CD4-positive, alpha-beta memory T cell (primary cell): ENCODE measurements around the gene TMEM44. TPM values are rescaled to one million over a fixed set of nuclear protein-coding genes. Genes with fewer than 3 reads are reported as not detected.

Source experiments
- CTCF ChIA-PET: fragments of 350-600 bp; sonication (Branson Sonifier 250); formaldehyde crosslinking; loops from one replicate; lab custom pipeline; 2021; ENCODE audit warnings: inconsistent platforms; ENCODE audit not compliant: partially characterized antibody; lab: Charles Lee
- POLR2A ChIA-PET: fragments of 350-600 bp; sonication (Branson Sonifier 250); formaldehyde crosslinking; loops from one replicate; lab custom pipeline; 2021; ENCODE audit not compliant: partially characterized antibody; lab: Charles Lee
- DNase-seq, 5 donors: peaks; one replicate each; pipeline versions ENCODE4 v3.0.0 to v3.0.0-alpha.2; 2020 to 2022; ENCODE audit warnings: mixed read lengths in 1 of 5
- H3K27ac ChIP-seq: one replicate; pipeline ENCODE4 v1.7.0; 2013; ENCODE audit warnings: low read depth, low read length
- H3K27me3 ChIP-seq: 2 replicates; pipeline ENCODE4 v1.7.0; 2013; ENCODE audit warnings: mild to moderate bottlenecking, low read length, moderate library complexity; ENCODE audit not compliant: insufficient read depth
- H3K36me3 ChIP-seq: 2 replicates; pipeline ENCODE4 v1.7.0; 2013; ENCODE audit warnings: mild to moderate bottlenecking, low read length, moderate library complexity; ENCODE audit not compliant: insufficient read depth
- H3K4me1 ChIP-seq: 2 replicates; pipeline ENCODE4 v1.7.0; 2013; ENCODE audit warnings: mild to moderate bottlenecking, low read length, moderate library complexity; ENCODE audit not compliant: insufficient read depth
- H3K4me3 ChIP-seq, 2 donors: one replicate each; pipeline ENCODE4 v1.7.0; 2013; ENCODE audit warnings: low read length in 2 of 2, mild to moderate bottlenecking in 1 of 2
- H3K9me3 ChIP-seq, 2 donors: one replicate each; pipeline ENCODE4 v1.7.0; 2013; ENCODE audit warnings: low read length in 2 of 2, control low read depth in 1 of 2; ENCODE audit not compliant: control insufficient read depth in 1 of 2
- H3K27ac Mint-ChIP-seq, 7 donors: one replicate each; pipeline ENCODE4 v1.8.0; 2020 to 2021; ENCODE audit warnings: mixed read lengths in 7 of 7, mild to moderate bottlenecking in 6 of 7, inconsistent platforms in 3 of 7, moderate library complexity in 3 of 7
- H3K27me3 Mint-ChIP-seq, 2 donors: one replicate each; pipeline ENCODE4 v1.8.0; 2020 to 2021; ENCODE audit warnings: mixed read lengths in 2 of 2
- H3K36me3 Mint-ChIP-seq, 2 donors: one replicate each; pipeline ENCODE4 v1.8.0; 2020 to 2021; ENCODE audit warnings: mixed read lengths in 2 of 2, inconsistent platforms in 1 of 2, mild to moderate bottlenecking in 1 of 2
- H3K4me1 Mint-ChIP-seq, 4 donors: one replicate each; pipeline ENCODE4 v1.8.0; 2020 to 2021; ENCODE audit warnings: mixed read lengths in 4 of 4, mild to moderate bottlenecking in 1 of 4
- H3K4me3 Mint-ChIP-seq, 8 donors: one replicate each; pipeline ENCODE4 v1.8.0; 2020 to 2021; ENCODE audit warnings: mixed read lengths in 8 of 8, mild to moderate bottlenecking in 7 of 8, moderate library complexity in 6 of 8, inconsistent platforms in 3 of 8
- H3K9me3 Mint-ChIP-seq, 8 donors: one replicate each; pipeline ENCODE4 v1.8.0; 2020 to 2021; ENCODE audit warnings: mixed read lengths in 8 of 8, mild to moderate bottlenecking in 5 of 8, inconsistent platforms in 3 of 8, moderate library complexity in 1 of 8
- intact Hi-C: fragments of 100-400 bp; cut with micrococcal nuclease; formaldehyde crosslinking; loops from one replicate; pipeline ENCODE4 v1.15.1; 2023
- polyA plus RNA-seq, 2 donors: library from polyadenylated mRNA; unstranded; fragments of 300-500 nt; fragmentation: Illumina TruSeq; gene quantifications; one replicate each; pipeline ENCODE4 v1.2.3, GENCODE V29; 2021
- total RNA-seq, 2 experiments: library from RNA; stranded (reverse); gene quantifications; one replicate each; pipeline ENCODE4 v1.2.3, GENCODE V29; 2021

TMEM44 gene
- total and polyA plus RNA-seq, 4 experiments from 2014 or later, result 1.3 to 2.1 (median 1.9) TPM; not detected in 1

DNA sequence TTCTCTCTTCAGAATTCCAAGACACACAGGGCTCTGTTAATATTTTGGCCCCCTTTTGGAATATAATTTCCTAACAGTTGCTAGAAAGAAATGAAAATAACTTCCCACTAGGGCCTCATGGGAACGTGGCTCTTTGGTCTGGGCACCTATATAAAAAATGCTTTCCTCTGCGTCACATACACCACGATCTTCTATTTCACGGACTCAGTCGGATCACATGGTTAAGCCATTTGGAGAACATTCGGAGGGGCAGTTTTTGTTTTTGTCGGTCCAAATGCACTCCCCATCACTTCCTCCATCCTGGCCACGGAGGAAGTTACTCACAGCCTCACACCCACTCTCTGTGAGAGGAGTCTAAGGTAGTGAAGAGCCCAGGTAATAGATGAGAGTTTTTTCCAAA is 21.0 kb downstream of the TMEM44 start:
- no peaks in the 10 kb centered on the region for H3K9me3 Mint-ChIP-seq
- H3K4me1 Mint-ChIP-seq, result no peaks in the 10 kb centered on the region
- CTCF ChIA-PET, result no interaction called here
- H3K9me3 ChIP-seq, result no peaks in the 10 kb centered on the region
- no peak overlapping the region for H3K4me3 ChIP-seq
- H3K4me1 ChIP-seq, result no peaks in the 10 kb centered on the region
- H3K4me3 Mint-ChIP-seq, result no peak overlapping the region
- POLR2A ChIA-PET, result interaction anchor here (0.6 kb wide), 1 partner anchor 983 kb away, joined by 3 read pairs; no protein-coding TSS in a partner anchor
- H3K36me3 Mint-ChIP-seq, result no peaks in the 10 kb centered on the region
- H3K27ac ChIP-seq, result no peak overlapping the region
- H3K27me3 ChIP-seq, result no peaks in the 10 kb centered on the region
- no peak for DNase-seq
- no peaks in the 10 kb centered on the region for H3K27me3 Mint-ChIP-seq
- intact Hi-C loops, result no loop called here
- H3K27ac Mint-ChIP-seq, result no peak overlapping the region
- H3K36me3 ChIP-seq, result no peaks in the 10 kb centered on the region

DNA sequence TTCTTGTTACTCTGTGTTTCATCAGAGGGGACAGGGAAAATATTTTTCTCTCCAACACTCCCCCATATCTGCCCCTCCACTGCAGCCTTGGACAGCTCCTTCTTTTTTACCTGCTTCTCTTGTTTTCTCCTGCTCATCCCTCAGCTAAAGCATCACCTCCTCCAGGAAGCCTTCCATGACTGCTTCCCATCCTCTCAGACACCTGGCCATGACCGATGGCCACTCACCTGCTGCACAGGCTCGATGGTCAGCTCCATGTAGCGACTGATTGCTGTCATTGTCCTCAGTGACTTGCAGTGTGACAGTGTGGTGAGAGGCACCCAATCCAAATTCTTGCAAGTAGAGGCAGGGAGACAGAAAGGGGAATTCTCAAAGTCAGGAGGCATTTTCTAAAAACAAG is 22.5 kb downstream of the TMEM44 start:
- ChIA-PET POLR2A (no interaction called here), CTCF (no interaction called here)
- intact Hi-C loops, result no loop called here
- Mint-ChIP-seq H3K27me3 (no peaks in the 10 kb centered on the region), H3K36me3 (no peaks in the 10 kb centered on the region), H3K9me3 (no peaks in the 10 kb centered on the region), H3K4me3 (no peak overlapping the region), H3K4me1 (no peaks in the 10 kb centered on the region), H3K27ac (no peak overlapping the region)
- Histone ChIP-seq H3K36me3 (no peaks in the 10 kb centered on the region), H3K9me3 (no peaks in the 10 kb centered on the region), H3K4me3 (no peak overlapping the region), H3K27me3 (no peaks in the 10 kb centered on the region), H3K27ac (no peak overlapping the region), H3K4me1 (no peaks in the 10 kb centered on the region)
- no peak for DNase-seq

DNA sequence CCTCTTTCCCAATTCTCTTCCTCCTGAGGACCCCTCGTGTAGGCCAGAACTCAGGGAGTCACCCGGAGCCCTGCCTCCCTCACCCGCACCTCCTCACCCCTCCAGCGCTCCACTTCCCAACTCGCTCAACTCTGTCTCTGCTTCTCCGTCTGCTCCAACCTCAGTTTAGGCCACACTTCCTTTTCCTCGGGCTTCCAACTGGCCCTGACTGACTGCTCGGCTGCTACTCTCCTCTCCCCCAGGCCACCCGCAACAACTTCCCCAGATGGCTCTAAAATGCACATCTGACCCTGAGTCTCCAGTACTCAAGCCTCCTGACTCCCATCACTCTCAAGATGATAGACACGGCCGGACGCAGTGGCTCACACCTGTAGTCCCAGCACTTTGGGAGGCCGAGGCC is 23.6 kb downstream of the TMEM44 start:
- H3K27me3 Mint-ChIP-seq, result no peaks in the 10 kb centered on the region
- Histone ChIP-seq H3K27me3 (no peaks in the 10 kb centered on the region), H3K4me3 (no peak overlapping the region), H3K4me1 (no peaks in the 10 kb centered on the region), H3K27ac (no peak overlapping the region), H3K36me3 (no peaks in the 10 kb centered on the region), H3K9me3 (no peaks in the 10 kb centered on the region)
- POLR2A ChIA-PET, result no interaction called here
- no peaks in the 10 kb centered on the region for H3K4me1 Mint-ChIP-seq
- intact Hi-C loops, result no loop called here
- no peaks in the 10 kb centered on the region for H3K9me3 Mint-ChIP-seq
- CTCF ChIA-PET, result no interaction called here
- H3K27ac Mint-ChIP-seq, result peak overlapping the region in 1 of 7 donors; percentile 85
- no peak overlapping the region for H3K4me3 Mint-ChIP-seq
- no peak for DNase-seq
- H3K36me3 Mint-ChIP-seq, result no peaks in the 10 kb centered on the region

DNA sequence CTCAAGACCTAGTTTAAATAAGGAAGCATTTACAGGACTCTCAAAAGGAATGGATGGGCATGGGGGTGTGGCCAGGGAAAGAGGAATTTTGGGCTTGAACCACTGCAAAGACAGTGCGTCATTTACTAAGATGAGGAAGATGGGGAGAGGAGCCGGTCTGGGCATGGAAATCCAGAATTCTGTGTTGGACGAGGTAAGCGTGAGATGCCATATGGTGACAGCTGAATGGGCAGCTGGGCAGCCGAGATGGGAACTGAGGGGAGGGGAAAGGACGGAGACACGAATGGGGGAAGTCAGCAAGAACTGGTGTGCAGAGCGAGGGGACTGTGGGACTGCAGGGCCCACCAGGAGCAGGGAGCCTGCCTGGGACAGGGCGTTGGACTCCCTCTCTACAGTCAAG is 24.2 kb downstream of the TMEM44 start:
- Histone ChIP-seq H3K27ac (no peak overlapping the region), H3K27me3 (no peaks in the 10 kb centered on the region), H3K36me3 (no peaks in the 10 kb centered on the region), H3K9me3 (no peaks in the 10 kb centered on the region), H3K4me3 (no peak overlapping the region), H3K4me1 (no peaks in the 10 kb centered on the region)
- Mint-ChIP-seq H3K36me3 (no peaks in the 10 kb centered on the region), H3K4me3 (no peak overlapping the region), H3K27ac (no peak overlapping the region), H3K4me1 (no peaks in the 10 kb centered on the region), H3K9me3 (no peaks in the 10 kb centered on the region), H3K27me3 (no peaks in the 10 kb centered on the region)
- POLR2A ChIA-PET, result no interaction called here
- intact Hi-C loops, result no loop called here
- no peak for DNase-seq
- CTCF ChIA-PET, result no interaction called here

DNA sequence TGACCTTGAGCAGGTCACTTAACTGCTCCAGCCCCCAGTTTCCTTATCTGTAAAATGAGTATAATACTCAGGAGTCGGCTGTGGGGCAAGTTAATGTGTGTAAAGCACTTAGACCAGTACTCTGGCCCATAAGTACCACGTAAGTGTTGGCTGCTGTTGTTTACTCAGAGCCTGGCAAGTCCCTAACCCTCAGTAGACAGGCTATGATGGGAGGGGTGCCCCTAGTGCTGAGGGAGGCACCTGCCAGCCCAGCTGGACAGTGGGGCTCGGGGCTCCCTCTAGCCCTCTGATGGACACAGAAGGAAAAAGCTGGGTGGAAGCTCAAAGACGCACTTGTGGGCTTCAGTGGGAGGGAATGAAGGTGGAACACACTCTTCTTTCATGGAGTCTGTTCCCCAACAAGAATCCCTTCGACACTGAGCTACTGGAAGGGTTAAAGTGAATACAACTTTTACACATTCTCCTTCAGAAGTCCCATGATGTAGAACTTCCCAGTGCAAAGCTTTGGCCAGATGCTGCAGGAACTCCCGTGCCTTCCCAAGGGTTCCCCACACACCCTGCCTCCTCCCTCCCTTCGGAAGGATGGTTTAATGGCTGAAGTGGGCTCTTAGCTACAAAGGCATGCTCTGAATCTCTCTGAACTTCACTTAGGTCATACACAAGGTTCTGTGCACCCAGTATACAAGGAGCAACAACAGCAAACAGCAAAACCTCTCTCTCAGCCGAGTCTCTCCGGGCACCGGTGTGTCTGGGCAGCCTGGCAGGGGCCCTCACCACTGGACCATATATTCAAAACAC is 25.4 kb downstream of the TMEM44 start:
- H3K9me3 ChIP-seq, result no peaks in the 10 kb centered on the region
- H3K27ac Mint-ChIP-seq, result no peak overlapping the region
- no peak overlapping the region for H3K27ac ChIP-seq
- intact Hi-C loops, result no loop called here
- no peak overlapping the region for H3K4me3 Mint-ChIP-seq
- no peak for DNase-seq
- no peaks in the 10 kb centered on the region for H3K27me3 ChIP-seq
- CTCF ChIA-PET, result interaction anchor here (0.9 kb wide), 1 partner anchor 12 kb away, joined by 3 read pairs; no protein-coding TSS in a partner anchor
- H3K9me3 Mint-ChIP-seq, result no peaks in the 10 kb centered on the region
- H3K4me1 ChIP-seq, result no peaks in the 10 kb centered on the region
- no peaks in the 10 kb centered on the region for H3K27me3 Mint-ChIP-seq
- H3K36me3 Mint-ChIP-seq, result no peaks in the 10 kb centered on the region
- H3K4me3 ChIP-seq, result no peak overlapping the region
- H3K4me1 Mint-ChIP-seq, result no peaks in the 10 kb centered on the region
- no peaks in the 10 kb centered on the region for H3K36me3 ChIP-seq
- POLR2A ChIA-PET, result no interaction called here

DNA sequence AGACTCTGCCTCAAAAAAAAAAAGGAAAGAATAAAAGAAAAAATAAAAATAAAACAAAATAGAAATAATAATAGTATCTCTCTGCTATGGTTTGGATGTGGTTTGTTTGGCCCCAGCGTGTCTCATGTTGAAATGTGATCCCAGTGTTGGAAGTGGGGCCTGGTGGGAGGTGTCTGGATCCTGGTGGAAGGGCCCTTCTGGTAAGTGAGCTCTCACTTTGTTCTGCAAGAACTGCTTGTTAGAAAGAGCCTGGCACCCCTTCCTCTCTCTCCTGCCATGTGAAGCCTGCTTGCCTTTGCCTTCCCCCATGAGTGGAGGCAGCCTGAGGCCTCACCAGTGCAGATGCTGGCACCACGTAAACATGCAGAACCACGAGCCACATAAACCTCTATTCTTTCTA is 26.3 kb downstream of the TMEM44 start:
- no peaks in the 10 kb centered on the region for H3K36me3 ChIP-seq
- Mint-ChIP-seq H3K36me3 (no peaks in the 10 kb centered on the region), H3K27ac (no peak overlapping the region), H3K4me1 (no peaks in the 10 kb centered on the region), H3K9me3 (no peaks in the 10 kb centered on the region), H3K27me3 (no peaks in the 10 kb centered on the region), H3K4me3 (no peak overlapping the region)
- ChIA-PET POLR2A (no interaction called here), CTCF (no interaction called here)
- H3K27ac ChIP-seq, result no peak overlapping the region
- H3K9me3 ChIP-seq, result no peaks in the 10 kb centered on the region
- DNase-seq, result no peak
- H3K27me3 ChIP-seq, result no peaks in the 10 kb centered on the region
- intact Hi-C loops, result no loop called here
- H3K4me3 ChIP-seq, result no peak overlapping the region
- H3K4me1 ChIP-seq, result no peaks in the 10 kb centered on the region

DNA sequence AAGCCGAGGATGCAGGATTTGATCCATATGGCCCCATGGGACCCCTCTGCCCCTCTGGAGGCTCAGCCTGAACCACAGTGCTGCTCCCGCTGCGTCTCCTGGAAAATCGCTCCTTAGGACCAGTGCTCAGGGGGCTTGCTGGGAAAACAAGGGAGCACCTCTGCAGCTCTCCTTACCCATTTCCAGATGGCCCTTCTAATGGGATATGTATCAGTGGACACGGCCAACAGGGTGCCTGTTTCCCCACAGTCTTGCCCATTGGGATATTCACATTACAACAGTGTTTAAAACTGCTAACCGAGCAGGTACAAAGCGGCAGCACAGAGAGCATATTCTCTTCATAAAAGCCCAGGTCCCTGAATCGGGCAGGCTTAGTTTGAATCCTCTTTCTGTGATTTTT is 27.1 kb downstream of the TMEM44 start:
- H3K4me3 ChIP-seq, result no peak overlapping the region
- Mint-ChIP-seq H3K4me3 (no peak overlapping the region), H3K27ac (no peak overlapping the region), H3K4me1 (no peaks in the 10 kb centered on the region), H3K36me3 (no peaks in the 10 kb centered on the region), H3K27me3 (no peaks in the 10 kb centered on the region), H3K9me3 (no peaks in the 10 kb centered on the region)
- H3K27ac ChIP-seq, result no peak overlapping the region
- ChIA-PET POLR2A (no interaction called here), CTCF (interaction anchor here (2.1 kb wide), 1 partner anchor 10 kb away, joined by 6 read pairs; no protein-coding TSS in a partner anchor)
- no peaks in the 10 kb centered on the region for H3K4me1 ChIP-seq
- no peak for DNase-seq
- no peaks in the 10 kb centered on the region for H3K27me3 ChIP-seq
- H3K36me3 ChIP-seq, result no peaks in the 10 kb centered on the region
- H3K9me3 ChIP-seq, result no peaks in the 10 kb centered on the region
- intact Hi-C loops, result no loop called here
